HEK293T (cell line): ENCODE results near the gene VCP.

ENCODE experiments used
- ARNT ChIP-seq: fragments of 450-650 bp; IDR thresholded peaks from 2 replicates; pipeline ENCODE4 v1.6.1; 2017; ENCODE audit warnings: mild to moderate bottlenecking
- BHLHE40 ChIP-seq: fragments of 450-650 bp; IDR thresholded peaks from 2 replicates; pipeline ENCODE4 v1.6.1; 2016; ENCODE audit warnings: mild to moderate bottlenecking, moderate library complexity, borderline replicate concordance
- CTBP1 ChIP-seq: fragments of 450-650 bp; IDR thresholded peaks from 2 replicates; pipeline ENCODE4 v1.6.1; 2016; ENCODE audit warnings: borderline replicate concordance
- FOXA1 ChIP-seq: fragments of 450-650 bp; IDR thresholded peaks from 2 replicates; pipeline ENCODE4 v1.6.1; 2016; ENCODE audit warnings: mild to moderate bottlenecking
- HDGF ChIP-seq: fragments of 450-650 bp; IDR thresholded peaks from 2 replicates; pipeline ENCODE4 v1.6.1; 2017; ENCODE audit warnings: antibody characterized with exemption, borderline replicate concordance
- L3MBTL2 ChIP-seq: fragments of 450-650 bp; conservative IDR thresholded peaks from 2 replicates; pipeline ENCODE4 v1.6.1; 2016; ENCODE audit warnings: mild to moderate bottlenecking
- LEF1 ChIP-seq: fragments of 450-650 bp; IDR thresholded peaks from 2 replicates; pipeline ENCODE4 v1.6.1; 2017; ENCODE audit warnings: mild to moderate bottlenecking, borderline replicate concordance
- SP1 ChIP-seq: fragments of 450-650 bp; IDR thresholded peaks from 2 replicates; pipeline ENCODE4 v1.6.1; 2017
- SUZ12 ChIP-seq: fragments of 450-650 bp; IDR thresholded peaks from 2 replicates; pipeline ENCODE4 v1.6.1; 2016; ENCODE audit warnings: mild to moderate bottlenecking
- ZNF384 ChIP-seq: fragments of 450-650 bp; IDR thresholded peaks from 2 replicates; pipeline ENCODE4 v1.6.1; 2016
- TF ChIP-seq, protein P1 (sequence below): fragments of 450-650 bp; IDR thresholded peaks from 2 replicates; pipeline ENCODE4 v1.6.1; 2016

- TF ChIP-seq, protein P1, sequence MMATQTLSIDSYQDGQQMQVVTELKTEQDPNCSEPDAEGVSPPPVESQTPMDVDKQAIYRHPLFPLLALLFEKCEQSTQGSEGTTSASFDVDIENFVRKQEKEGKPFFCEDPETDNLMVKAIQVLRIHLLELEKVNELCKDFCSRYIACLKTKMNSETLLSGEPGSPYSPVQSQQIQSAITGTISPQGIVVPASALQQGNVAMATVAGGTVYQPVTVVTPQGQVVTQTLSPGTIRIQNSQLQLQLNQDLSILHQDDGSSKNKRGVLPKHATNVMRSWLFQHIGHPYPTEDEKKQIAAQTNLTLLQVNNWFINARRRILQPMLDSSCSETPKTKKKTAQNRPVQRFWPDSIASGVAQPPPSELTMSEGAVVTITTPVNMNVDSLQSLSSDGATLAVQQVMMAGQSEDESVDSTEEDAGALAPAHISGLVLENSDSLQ, result no peak
- TF ChIP-seq HDGF (no peak), L3MBTL2 (no peak), SUZ12 (no peak), LEF1 (no peak), BHLHE40 (no peak), SP1 (no peak), ZNF384 (no peak), FOXA1 (no peak), ARNT (no peak), CTBP1 (no peak)
These were observed 42.6 kb upstream of the VCP start for GRCh38 chr9:35114840-35115628.
